ENCODE data around the gene NDUFV1. TPM values are rescaled to one million over a fixed set of nuclear protein-coding genes. Genes with fewer than 3 reads are reported as not detected.

NDUFV1 gene
- total and polyA plus RNA-seq, 8 donors = 82.5 to 281 (median 115) TPM

- Histone ChIP-seq H3K27ac (no peak overlapping the region), H3K4me1 (peaks cover 0 to 10% (median 0%) of the 10 kb centered on the region in 3 donors), H3K36me3 (peaks cover 5 to 13% (median 5%) of the 10 kb centered on the region in 3 donors), H3K27me3 (no peaks in the 10 kb centered on the region), H3K9me3 (no peaks in the 10 kb centered on the region), H3K4me3 (no peak overlapping the region)
- DNase-seq (no peak), FAIRE-seq (no peak), ATAC-seq (no peak)
- WGBS, 2 donors = 62 to 74% methylated on average over 11 of the region's 11 CpGs
- no peak for TF ChIP-seq CTCF (IDR thresholded peaks at IDR 0.05)
- intact Hi-C loops (cut with DNase I) = loop anchor here in 1 of 3 donors (5.0 kb wide), 1 partner anchor 33 kb away; no protein-coding TSS in a partner anchor
These were observed 1.3 kb upstream of the NDUFV1 start for GRCh38 chr11:67605231-67606011.

- FAIRE-seq = no peak
- peak in 1 of 4 donors; percentile 14 for ATAC-seq
These were observed 644 bp upstream of the NDUFV1 start for GRCh38 chr11:67606093-67606491.

GRCh38 chr11:67607507-67607906 is 771 bp downstream of the NDUFV1 start:
- ATAC-seq = no peak
- peak overlapping the region; percentile 90 to 99 (median 98) for H3K4me3 ChIP-seq
- DNase-seq = no peak
- H3K4me1 ChIP-seq = peaks cover 0 to 10% (median 0%) of the 10 kb centered on the region in 3 donors
- intact Hi-C loops (cut with DNase I) = loop anchor here in 1 of 3 donors (5.0 kb wide), 1 partner anchor 35 kb away; no protein-coding TSS in a partner anchor
- no peak overlapping the region for H3K27ac ChIP-seq
- FAIRE-seq = no peak
- no peak for TF ChIP-seq CTCF (IDR thresholded peaks at IDR 0.05)
- peaks cover 5 to 26% (median 15%) of the 10 kb centered on the region in 3 donors for H3K36me3 ChIP-seq
- WGBS, 2 donors = 23 to 25% methylated on average over 9 of the region's 9 CpGs
- H3K27me3 ChIP-seq = no peaks in the 10 kb centered on the region
- no peaks in the 10 kb centered on the region for H3K9me3 ChIP-seq

More at GRCh38 chr11:67606093-67606491, 644 bp upstream of the NDUFV1 start:
- Histone ChIP-seq H3K27ac (peak overlapping the region; percentile 28 to 65 (median 38)), H3K27me3 (no peaks in the 10 kb centered on the region), H3K36me3 (peaks cover 5 to 18% (median 11%) of the 10 kb centered on the region in 3 donors), H3K9me3 (no peaks in the 10 kb centered on the region), H3K4me3 (peak overlapping the region; percentile 90 to 99 (median 98)), H3K4me1 (peaks cover 0 to 10% (median 0%) of the 10 kb centered on the region in 3 donors)
- no peak for TF ChIP-seq CTCF (IDR thresholded peaks at IDR 0.05)
- intact Hi-C loops (cut with DNase I) = loop anchor here in 1 of 3 donors (5.0 kb wide), 1 partner anchor 34 kb away; no protein-coding TSS in a partner anchor
- 27 to 31% methylated on average over 17 of the region's 17 CpGs for WGBS, 2 donors
- DNase-seq = peak in 4 of 6 donors; percentile 21 to 66 (median 42)

- TF ChIP-seq CTCF (IDR thresholded peaks at IDR 0.05) = no peak
- DNase-seq (peak in 1 of 6 donors; percentile 37), ATAC-seq (no peak), FAIRE-seq (no peak)
- Histone ChIP-seq H3K4me3 (no peak overlapping the region), H3K4me1 (peaks cover 0 to 10% (median 0%) of the 10 kb centered on the region in 3 donors), H3K27ac (no peak overlapping the region), H3K27me3 (no peaks in the 10 kb centered on the region), H3K36me3 (peaks cover 5 to 26% (median 15%) of the 10 kb centered on the region in 3 donors), H3K9me3 (no peaks in the 10 kb centered on the region)
- intact Hi-C loops (cut with DNase I) = loop anchor here in 1 of 3 donors (5.0 kb wide), 1 partner anchor 36 kb away; no protein-coding TSS in a partner anchor
- WGBS, 2 donors = 88 to 93% methylated on average over 8 of the region's 8 CpGs
These were observed 1.8 kb downstream of the NDUFV1 start for GRCh38 chr11:67608486-67608885.

Data from pancreas (tissue), 10 donors.